CD4-positive, alpha-beta T cell treated with Interleukin-15 for 4 hours (primary cell): ENCODE measurements around the gene BLMH.
A peak's percentile ranks its signal among the peaks of the same experiment; 100 is the strongest.

ENCODE experiments used
- DNase-seq: peaks from one replicate; pipeline ENCODE4 v3.0.0-alpha.2; 2020; ENCODE audit warnings: low spot score

BLMH gene

GRCh38 chr17:30304778-30305177 lies 13.0 kb upstream of the BLMH start:
- no peak for DNase-seq

DNA sequence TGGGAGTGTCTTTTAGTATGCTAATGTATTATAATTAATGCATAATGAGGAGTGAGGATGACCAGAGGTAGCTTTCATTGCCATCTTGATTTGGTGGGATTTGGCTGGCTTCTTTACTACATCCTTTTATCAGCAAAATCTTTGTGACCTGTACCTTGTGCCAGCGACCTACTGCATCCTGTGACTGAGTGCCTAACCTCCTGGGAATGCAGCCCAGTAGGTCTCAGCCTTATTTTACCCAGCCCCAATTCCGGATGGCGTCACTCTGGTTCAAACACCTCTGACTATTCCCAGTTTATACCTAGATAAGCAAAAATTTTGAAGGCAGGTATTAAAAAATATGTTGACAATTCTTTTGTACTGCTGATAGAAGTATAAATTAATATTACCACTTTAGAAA lies 10.5 kb upstream of the BLMH start:
- no peak for DNase-seq

DNA sequence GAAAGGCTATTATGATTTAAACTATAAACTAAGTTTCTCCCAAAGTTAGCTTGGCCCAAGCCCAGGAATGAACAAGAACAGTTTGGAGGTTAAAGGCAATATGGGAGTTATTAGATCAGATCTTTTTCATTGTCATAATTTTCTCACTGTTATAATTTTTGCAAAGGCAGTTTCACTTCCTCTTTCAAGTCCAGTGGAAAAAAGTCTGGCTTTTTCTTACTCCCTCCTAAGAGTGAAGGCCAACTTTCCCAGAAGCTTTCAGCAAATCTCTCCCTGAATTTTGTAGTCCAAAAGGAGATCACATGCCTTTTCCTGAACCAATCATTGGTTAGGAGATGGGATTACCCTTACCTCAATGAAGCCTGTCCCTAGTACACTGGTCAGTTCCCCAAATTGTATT lies 9.1 kb upstream of the BLMH start:
- no peak for DNase-seq

GRCh38 chr17:30299000-30299399 lies 7.3 kb upstream of the BLMH start:
- DNase-seq = no peak

GRCh38 chr17:30297715-30298114 lies 6.0 kb upstream of the BLMH start:
- no peak for DNase-seq

GRCh38 chr17:30296499-30297080 lies 4.8 kb upstream of the BLMH start:
- DNase-seq = no peak

GRCh38 chr17:30292286-30292858 lies 628 bp upstream of the BLMH start:
- DNase-seq = no peak

DNA sequence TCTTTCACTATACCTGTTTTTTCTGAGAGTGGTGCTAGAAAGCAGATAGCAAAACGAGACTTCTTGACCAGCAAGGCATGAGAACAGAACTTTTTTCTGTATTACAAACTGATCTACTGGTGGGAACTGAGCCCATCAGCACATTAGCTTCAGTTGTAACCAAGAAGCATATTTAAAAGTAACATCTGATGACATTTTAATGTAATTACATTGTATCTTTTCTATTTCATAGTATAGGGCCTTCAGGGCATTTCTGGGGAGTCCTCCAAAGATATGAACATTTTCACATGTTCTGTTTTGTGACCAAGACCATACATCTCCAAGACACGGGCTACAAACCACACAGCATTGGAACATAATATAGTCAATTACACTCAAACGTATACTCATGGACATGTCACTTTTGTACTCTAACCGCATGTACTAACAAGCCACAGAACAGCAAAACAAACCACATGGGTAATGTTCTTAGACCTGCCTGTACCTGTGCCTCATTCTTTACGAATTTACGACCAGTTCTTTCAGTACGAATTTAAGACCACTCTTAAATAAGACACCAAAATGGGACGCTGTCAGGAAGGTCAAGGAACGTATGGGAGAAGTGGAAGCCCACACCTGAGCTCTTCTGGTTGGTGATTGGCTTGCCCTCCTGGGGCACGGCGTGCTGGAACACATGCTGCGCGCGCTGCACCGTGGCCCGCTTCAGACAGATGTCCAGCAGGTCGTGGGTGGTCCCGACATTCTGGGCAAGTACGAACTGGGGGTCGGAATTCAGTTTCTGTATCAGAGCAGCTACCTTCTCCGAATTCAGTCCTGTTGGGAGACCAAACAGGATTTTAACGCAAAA lies 825 bp downstream of the BLMH start:
- DNase-seq = peak; percentile 24

DNA sequence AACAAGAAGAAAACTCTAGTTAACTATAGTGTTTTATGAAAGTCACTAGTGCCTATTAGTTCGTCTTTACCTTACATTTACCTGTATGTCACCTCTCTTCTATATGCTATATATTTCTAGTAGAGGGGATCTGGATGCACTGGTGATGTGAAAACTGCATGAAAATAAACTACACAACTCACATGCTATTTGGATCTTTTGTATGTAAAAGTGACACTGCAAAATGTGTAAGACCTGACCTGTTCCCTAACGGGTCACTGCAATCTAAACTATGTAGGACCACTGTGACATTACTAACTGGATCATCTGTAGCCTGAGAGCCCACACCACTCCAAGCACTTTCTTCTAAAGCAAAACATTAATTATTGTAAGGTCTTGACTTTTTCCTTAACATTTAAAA lies 1.7 kb downstream of the BLMH start:
- DNase-seq = no peak

DNA sequence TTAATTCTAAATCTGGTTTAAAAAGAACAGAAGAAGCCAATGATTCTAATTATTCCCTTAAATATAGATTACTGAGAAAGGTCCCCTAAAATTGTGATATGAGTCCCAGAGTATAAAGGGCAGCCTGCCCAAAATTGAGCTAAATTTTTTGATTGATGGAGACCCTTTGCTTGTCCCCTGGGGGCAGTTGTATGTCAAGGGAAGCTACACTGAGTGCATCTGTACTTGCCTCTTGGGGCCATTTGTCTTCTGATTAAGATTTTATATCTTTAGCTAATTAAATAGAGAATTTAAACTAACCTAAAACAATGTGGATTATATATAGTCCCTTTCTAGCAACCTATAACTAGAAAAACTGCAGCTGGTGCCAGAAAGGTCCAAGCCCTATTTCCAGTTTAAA lies 12.6 kb downstream of the BLMH start:
- no peak for DNase-seq

DNA sequence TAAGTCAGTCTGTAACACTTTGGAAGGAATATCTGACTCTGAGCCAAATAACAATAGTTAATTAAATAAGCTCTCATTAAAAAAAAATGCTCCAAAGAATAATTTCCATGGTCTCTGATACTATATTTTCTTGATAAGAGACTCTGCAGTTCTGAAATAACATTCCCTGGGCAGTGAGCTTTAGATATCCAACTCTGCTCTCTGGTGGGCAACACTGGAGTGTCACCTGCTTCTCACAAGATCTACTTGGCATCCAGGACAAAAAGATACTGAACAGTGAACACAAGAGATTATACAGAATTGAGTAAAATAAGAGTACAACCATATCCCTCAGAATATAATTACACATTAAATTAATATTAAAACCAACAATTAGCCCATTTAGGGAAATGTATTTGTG lies 13.7 kb downstream of the BLMH start:
- no peak for DNase-seq

- no peak for DNase-seq
Measured at GRCh38 chr17:30275911-30276310, 15.8 kb downstream of the BLMH start.

- DNase-seq = no peak
Measured at GRCh38 chr17:30274887-30275286, 16.9 kb downstream of the BLMH start.

DNA sequence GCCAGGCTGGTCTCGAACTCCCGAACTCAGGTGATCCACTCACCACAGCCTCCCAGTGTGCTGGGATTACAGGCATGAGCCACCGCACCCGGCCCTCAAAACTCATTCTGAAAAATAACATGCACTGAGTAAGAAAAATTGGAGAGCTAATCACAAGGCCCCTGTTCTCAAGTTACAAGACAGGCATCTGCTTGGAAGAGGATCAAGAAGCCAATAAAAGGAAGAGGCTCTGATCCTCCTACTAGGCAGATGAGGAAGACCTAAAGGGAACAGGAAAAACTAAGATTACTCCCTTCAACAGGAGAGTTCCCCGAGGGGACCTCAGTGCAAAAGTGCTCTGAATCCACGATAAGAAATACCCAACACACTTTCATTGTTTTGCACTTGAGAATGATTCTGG lies 18.4 kb downstream of the BLMH start:
- no peak for DNase-seq

DNA sequence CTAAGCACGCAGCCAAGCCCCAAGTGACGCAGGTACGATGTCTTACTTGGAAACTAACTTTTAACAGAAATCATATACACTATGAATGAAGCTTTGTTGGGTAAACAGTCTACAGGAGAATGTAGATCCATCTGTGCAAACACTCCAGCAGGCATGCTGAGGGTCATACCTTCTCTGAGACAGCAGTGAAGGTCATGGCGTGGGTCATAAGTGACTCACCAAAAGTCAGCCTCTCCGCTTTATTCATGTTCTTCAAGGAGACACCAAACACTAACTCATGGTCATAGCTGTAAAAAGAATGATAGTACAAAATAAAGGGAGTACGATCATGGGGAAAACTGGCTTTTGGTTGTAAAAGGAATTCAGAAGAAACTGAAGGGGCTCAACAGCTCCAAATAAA lies 20.6 kb downstream of the BLMH start:
- DNase-seq = no peak

DNA sequence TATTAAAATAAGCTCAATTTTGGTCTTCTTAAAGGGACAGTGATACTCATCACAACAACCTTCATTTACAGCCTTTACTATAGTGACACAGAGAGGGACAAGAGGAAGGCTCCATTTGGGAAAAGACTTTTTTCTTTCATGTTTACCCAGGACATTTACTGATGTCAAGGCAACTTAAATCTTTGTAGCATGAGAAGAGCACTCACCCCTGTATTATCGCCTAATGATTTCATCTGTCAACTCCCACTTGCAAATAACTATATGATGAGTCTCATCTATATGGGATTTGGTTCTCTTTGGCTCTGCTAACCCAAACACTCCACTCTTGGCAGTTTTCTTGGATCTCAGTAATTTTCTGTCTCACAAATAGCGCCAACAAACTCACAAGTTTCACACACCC lies 24.1 kb downstream of the BLMH start:
- DNase-seq = no peak

- no peak for DNase-seq
Measured at GRCh38 chr17:30263552-30264333, 28.0 kb downstream of the BLMH start.

DNA sequence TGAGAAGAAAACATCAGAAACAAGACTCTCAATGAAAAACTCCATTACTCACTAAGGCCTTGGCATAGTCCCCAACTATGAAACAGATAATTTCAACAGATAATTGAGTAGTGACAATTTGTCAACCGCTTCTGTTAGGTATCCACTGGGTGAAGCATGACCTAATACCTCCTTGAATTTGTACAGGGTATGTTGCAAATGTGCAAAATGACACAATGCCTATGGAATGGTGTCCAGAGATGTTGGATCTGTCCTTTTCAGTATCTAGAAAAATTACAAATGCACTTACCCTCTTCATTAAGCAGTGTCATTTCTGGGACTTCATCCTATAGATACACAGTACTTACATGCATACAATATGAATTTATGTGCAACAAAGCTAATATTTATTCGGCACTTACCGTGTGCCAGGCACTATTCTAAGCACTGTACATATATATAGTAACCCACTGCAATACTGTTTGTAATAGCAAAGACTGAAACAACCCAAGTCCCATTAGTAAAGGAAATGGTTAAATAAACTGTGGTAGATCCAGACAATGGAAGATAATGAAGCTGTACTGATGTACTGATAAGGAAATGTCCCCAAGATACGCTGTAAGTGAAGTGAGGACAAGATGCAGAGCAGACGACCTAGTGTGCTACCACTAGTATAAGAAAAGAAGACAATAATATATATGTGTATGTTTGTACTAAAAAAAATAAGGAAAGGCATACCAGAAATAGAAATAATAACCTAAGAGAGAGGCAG lies 34.8 kb downstream of the BLMH start:
- no peak for DNase-seq

GRCh38 chr17:30254150-30254549 lies 37.6 kb downstream of the BLMH start:
- DNase-seq = no peak

DNA sequence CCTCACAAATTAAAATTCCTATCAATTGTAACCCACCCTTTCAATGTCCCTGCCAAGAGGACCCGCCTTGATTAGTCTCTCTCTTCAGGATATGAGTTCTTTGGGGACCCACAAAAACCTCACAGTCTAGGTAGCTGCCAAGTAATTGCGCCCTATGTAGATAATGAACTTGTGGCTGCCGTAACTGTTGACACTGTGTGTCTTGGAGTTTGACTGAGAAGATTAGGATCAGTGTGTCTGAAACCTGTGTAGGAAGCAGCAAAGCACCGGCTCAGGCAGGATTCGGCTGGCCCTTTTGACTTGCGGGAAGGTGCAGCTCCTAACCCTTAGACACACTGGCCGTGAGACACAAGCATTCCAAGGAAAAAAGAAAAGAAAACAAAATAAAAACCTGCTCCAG lies 38.4 kb downstream of the BLMH start:
- DNase-seq = no peak

DNA sequence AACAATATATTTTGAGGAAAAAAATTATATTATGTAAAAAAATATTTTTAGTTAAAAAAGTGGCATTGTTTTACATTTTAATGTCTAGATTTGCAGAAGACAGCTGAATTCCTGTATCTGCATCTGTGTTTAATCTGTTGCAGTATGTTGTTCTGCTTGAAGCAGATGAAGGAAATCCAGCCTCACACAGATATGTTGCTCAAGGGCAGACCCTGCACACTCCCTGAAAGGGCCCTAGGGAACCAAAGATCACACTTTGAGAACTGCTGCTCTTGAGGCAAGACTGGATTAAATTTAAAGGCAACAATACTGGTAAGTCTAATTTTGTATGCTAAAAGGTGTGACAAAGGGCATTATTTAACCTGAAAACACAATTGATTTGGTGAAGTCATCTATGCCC lies 39.8 kb downstream of the BLMH start:
- DNase-seq = no peak

- no peak for DNase-seq
Measured at GRCh38 chr17:30249460-30249859, 42.3 kb downstream of the BLMH start.
